OCI-LY1 (cell line): ENCODE measurements around the gene IER3.

ENCODE experiments used
- H2AFZ ChIP-seq: fragments of 200-600 bp; sonication (generic), shearing (Covaris generic); 2 replicates; pipeline ENCODE4 v1.6.0; 2014; ENCODE audit warnings: antibody characterized with exemption, mild to moderate bottlenecking, low read length
- H3F3A ChIP-seq: fragments of 200-600 bp; sonication (generic), shearing (Covaris generic); 2 replicates; pipeline ENCODE4 v1.6.0; 2014; ENCODE audit warnings: mild to moderate bottlenecking, antibody characterized with exemption, low read length, moderate library complexity; ENCODE audit not compliant: insufficient read depth
- H3K27ac ChIP-seq: fragments of 200-600 bp; sonication (generic); 2 replicates; pipeline ENCODE4 v1.5.1; 2014; ENCODE audit warnings: low read length, mixed run types, mild to moderate bottlenecking, low read depth; ENCODE audit not compliant: poor library complexity, severe bottlenecking
- H3K27me3 ChIP-seq: fragments of 200-600 bp; sonication (generic); 2 replicates; pipeline ENCODE4 v1.6.0; 2014; ENCODE audit warnings: antibody characterized with exemption, mild to moderate bottlenecking, low read length, moderate library complexity; ENCODE audit not compliant: insufficient read depth
- H3K36me3 ChIP-seq: fragments of 200-600 bp; sonication (generic); 2 replicates; pipeline ENCODE4 v1.6.1; 2014; ENCODE audit warnings: mild to moderate bottlenecking, antibody characterized with exemption, low read length, moderate library complexity, mixed read lengths; ENCODE audit not compliant: insufficient read depth
- H3K4me1 ChIP-seq: fragments of 200-600 bp; sonication (generic); 2 replicates; pipeline ENCODE4 v1.5.1; 2014; ENCODE audit warnings: mild to moderate bottlenecking, low read length, moderate library complexity; ENCODE audit not compliant: insufficient read depth, severe bottlenecking
- H3K4me2 ChIP-seq: fragments of 200-600 bp; sonication (generic), shearing (Covaris generic); 2 replicates; pipeline ENCODE4 v1.6.1; 2014; ENCODE audit warnings: low read length
- H3K4me3 ChIP-seq: fragments of 200-600 bp; sonication (generic); 2 replicates; pipeline ENCODE4 v1.5.1; 2014; ENCODE audit warnings: low read length, low read depth, mild to moderate bottlenecking, mixed read lengths; ENCODE audit not compliant: poor library complexity, severe bottlenecking
- H3K79me2 ChIP-seq: fragments of 200-600 bp; shearing (Covaris generic); 2 replicates; pipeline ENCODE4 v1.6.1; 2016; ENCODE audit warnings: mixed run types, low read length, mixed read lengths; ENCODE audit not compliant: insufficient read depth
- H3K9ac ChIP-seq: fragments of 200-600 bp; sonication (generic), shearing (Covaris generic); 2 replicates; pipeline ENCODE4 v1.6.1; 2014; ENCODE audit warnings: mild to moderate bottlenecking, low read length, mixed read lengths
- H3K9me2 ChIP-seq: fragments of 200-600 bp; sonication (generic), shearing (Covaris generic); 2 replicates; pipeline ENCODE4 v1.6.1; 2014; ENCODE audit warnings: low read depth, mild to moderate bottlenecking, low read length, mixed read lengths
- H3K9me3 ChIP-seq: fragments of 200-600 bp; shearing (Covaris generic); 2 replicates; pipeline ENCODE4 v1.6.1; 2014; ENCODE audit warnings: low read length, mixed read lengths
- H4K20me1 ChIP-seq: fragments of 200-600 bp; sonication (generic), shearing (Covaris generic); 2 replicates; pipeline ENCODE4 v1.6.0; 2016; ENCODE audit warnings: mild to moderate bottlenecking, low read length; ENCODE audit not compliant: insufficient read depth
- EZH2 ChIP-seq: fragments of 200-600 bp; sonication (generic), shearing (Covaris generic); IDR thresholded peaks from 2 replicates; pipeline ENCODE4 v1.8.0; 2017; ENCODE audit warnings: borderline replicate concordance, mixed run types, mild to moderate bottlenecking, antibody characterized with exemption, low read length, moderate library complexity, mixed read lengths
- TF ChIP-seq, protein P1 (sequence below): fragments of 200-600 bp; sonication (generic), shearing (Covaris generic); IDR thresholded peaks from 2 replicates; pipeline ENCODE4 v1.5.1; 2017; ENCODE audit warnings: mild to moderate bottlenecking, antibody characterized with exemption, low read length, moderate library complexity, mixed read lengths

The IER3 gene

DNA sequence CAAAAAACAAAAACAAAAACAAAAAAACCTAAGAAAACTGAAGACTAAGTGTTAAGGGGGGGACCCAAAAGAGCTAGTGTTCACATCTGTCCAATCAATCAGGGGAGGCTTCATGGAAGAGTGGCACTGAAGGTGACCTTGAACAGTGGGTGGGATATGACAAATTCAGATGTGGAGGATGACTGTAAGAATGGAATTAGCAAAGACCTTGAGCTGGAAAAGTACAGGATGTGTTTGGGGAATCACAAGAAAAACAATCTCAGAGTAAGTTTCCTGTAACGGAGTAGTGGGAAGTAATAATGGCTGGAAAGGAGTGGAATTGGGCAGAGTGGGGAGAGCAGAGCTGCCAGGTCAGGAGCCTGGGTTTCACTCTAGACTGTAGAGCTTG is 2.9 kb upstream of the IER3 start:
- no peaks in the 10 kb centered on the region; the same call in 1 of the 2 replicates for H3K27me3 ChIP-seq
- H3K4me3 ChIP-seq = no peak overlapping the region
- H3K9me2 ChIP-seq = no peaks in the 10 kb centered on the region
- no peaks in the 10 kb centered on the region for H3K36me3 ChIP-seq
- H3K9me3 ChIP-seq = no peaks in the 10 kb centered on the region
- TF ChIP-seq EZH2 = no peak
- TF ChIP-seq, protein P1, sequence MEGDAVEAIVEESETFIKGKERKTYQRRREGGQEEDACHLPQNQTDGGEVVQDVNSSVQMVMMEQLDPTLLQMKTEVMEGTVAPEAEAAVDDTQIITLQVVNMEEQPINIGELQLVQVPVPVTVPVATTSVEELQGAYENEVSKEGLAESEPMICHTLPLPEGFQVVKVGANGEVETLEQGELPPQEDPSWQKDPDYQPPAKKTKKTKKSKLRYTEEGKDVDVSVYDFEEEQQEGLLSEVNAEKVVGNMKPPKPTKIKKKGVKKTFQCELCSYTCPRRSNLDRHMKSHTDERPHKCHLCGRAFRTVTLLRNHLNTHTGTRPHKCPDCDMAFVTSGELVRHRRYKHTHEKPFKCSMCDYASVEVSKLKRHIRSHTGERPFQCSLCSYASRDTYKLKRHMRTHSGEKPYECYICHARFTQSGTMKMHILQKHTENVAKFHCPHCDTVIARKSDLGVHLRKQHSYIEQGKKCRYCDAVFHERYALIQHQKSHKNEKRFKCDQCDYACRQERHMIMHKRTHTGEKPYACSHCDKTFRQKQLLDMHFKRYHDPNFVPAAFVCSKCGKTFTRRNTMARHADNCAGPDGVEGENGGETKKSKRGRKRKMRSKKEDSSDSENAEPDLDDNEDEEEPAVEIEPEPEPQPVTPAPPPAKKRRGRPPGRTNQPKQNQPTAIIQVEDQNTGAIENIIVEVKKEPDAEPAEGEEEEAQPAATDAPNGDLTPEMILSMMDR = no peak
- no peak overlapping the region for H2AFZ ChIP-seq
- H4K20me1 ChIP-seq = no peaks in the 10 kb centered on the region
- no peak overlapping the region for H3K27ac ChIP-seq
- no peaks in the 10 kb centered on the region for H3F3A ChIP-seq
- peaks cover 17% of the 10 kb centered on the region for H3K4me1 ChIP-seq
- H3K79me2 ChIP-seq = no peaks in the 10 kb centered on the region
- no peak overlapping the region for H3K4me2 ChIP-seq
- no peak overlapping the region for H3K9ac ChIP-seq

DNA sequence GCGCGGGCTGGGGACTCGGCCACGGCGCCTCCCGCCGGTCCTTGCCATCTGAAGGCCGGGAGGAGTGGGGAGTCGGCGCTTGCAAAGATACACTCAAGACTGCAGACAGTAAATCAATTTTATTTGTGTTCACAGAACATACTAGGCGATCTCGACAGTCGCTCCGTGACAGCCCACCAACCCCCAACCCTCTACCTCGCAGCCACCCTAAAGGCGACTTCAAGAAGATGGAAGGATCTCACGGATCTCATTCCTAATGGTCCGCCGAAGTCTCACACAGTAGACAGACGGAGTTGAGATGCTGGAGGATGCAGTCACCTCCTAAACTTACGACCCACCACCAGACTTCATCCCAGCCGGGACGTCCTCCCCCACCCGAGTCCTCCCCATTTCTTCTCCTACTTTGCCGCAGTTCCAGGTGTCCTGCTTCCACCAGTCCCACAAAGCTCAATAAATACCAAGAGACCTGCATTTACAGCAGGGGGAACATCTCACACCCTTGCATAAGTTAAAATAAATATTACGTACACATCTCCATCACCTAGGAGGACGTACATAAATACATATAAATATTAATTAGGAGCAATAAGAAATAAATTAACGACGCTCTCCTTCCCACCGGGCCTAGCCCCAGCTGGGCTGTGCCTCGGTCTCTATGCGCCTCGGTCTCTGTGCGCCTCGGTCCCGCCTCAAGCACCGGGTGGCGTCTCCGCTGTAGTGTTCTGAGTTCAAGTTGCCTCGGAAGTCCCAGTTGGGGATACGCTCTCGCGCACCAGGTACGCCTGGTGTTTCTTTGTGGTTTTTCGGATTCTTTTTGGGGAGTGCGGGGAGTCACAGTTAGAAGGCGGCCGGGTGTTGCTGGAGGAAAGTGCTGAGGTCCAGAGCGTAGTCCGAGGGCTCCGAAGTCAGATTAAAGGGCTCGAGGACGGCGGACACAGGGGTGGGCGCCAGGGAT is 971 bp downstream of the IER3 start:
- Histone ChIP-seq H3K79me2 (no peaks in the 10 kb centered on the region), H3F3A (no peaks in the 10 kb centered on the region), H3K9me2 (no peaks in the 10 kb centered on the region)

DNA sequence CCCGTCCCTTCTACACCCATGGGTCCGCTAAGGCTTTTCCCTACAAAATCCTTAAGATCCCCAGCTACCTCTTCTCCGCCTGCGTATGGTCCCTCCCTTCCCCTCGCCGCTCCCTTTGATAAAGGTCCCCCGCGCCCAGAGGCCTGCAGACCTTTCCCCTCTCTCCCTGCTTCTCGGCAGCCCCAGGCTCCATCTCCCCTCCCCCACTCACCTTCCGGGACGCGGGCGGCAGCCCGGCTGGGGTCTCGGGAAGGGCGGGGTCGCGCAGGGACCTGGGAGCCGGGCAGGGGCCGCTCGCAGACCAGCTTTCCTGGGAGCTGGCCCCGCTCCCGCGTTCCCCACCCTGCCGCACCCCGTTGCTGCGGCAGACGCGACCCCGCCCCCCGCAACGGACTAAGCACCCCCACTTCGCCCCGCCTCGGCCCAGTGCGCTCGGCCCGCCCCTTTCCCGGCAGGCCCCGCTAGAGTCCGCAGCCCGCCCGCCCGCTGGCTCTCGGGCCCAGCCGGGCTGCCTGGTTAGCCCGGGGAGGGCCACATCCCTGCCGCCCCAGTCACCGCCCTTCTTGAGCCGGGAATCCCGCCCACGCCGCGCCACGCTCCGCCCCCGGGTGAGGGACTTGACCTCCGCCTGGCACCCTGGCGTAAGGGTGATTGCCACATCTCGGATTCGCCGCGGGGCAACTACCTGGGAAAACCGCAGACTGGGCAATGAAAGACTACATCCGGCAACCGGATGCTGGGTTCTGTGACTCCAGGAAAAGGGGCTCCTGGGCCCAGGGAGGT is 1.8 kb downstream of the IER3 start, which contains the start of gene FLOT1:
Gene FLOT1, minus strand, starts transcription at position 372 of the 783 bp plus-strand sequence. CDS start 498 bp downstream, outside the sequence.
- no peaks in the 10 kb centered on the region for H3K79me2 ChIP-seq
- H3K4me3 ChIP-seq = peak within 1 kb of the TSS; percentile 86
- TF ChIP-seq EZH2 = no peak
- TF ChIP-seq, protein P1 = no peak
- H3K27me3 ChIP-seq = no peaks in the 10 kb centered on the region; the same call in 1 of the 2 replicates
- peaks cover 27% of the 10 kb centered on the region for H3K4me1 ChIP-seq
- no peaks in the 10 kb centered on the region for H4K20me1 ChIP-seq
- H3K9me3 ChIP-seq = no peaks in the 10 kb centered on the region
- H3K4me2 ChIP-seq = peak within 1 kb of the TSS; percentile 73
- H2AFZ ChIP-seq = no peak within 1 kb of the TSS
- H3K27ac ChIP-seq = peak within 1 kb of the TSS; percentile 15
- no peaks in the 10 kb centered on the region for H3K9me2 ChIP-seq
- no peaks in the 10 kb centered on the region for H3F3A ChIP-seq
- H3K36me3 ChIP-seq = peaks cover 29% of the 10 kb centered on the region
- peak within 1 kb of the TSS; percentile 84 for H3K9ac ChIP-seq

More for the DNA sequence above, 971 bp downstream of the IER3 start:
- Histone ChIP-seq H3K9ac (peak overlapping the region; percentile 84), H2AFZ (no peak overlapping the region), H3K4me2 (peak overlapping the region; percentile 73), H4K20me1 (no peaks in the 10 kb centered on the region), H3K27me3 (no peaks in the 10 kb centered on the region; the same call in 1 of the 2 replicates), H3K36me3 (peaks cover 20% of the 10 kb centered on the region), H3K4me1 (peaks cover 24% of the 10 kb centered on the region), H3K4me3 (peak overlapping the region; percentile 86), H3K27ac (no peak overlapping the region), H3K9me3 (no peaks in the 10 kb centered on the region)
- TF ChIP-seq, protein P1 = no peak
- TF ChIP-seq EZH2 = no peak
